Neural cell (in vitro differentiated cells): ENCODE data around the gene KCNE1.
"Not testable (repeated sequence)": the region's sequence is repeated elsewhere in the genome, so short reads cannot be mapped to it uniquely, and the experiment has no call there.

Experiments
- EP300 ChIP-seq: fragments of 450-650 bp; conservative IDR thresholded peaks from 2 replicates; pipeline ENCODE4 v1.6.1; 2014; ENCODE audit warnings: antibody characterized with exemption, mild to moderate bottlenecking, moderate library complexity; ENCODE audit not compliant: poor library complexity, severe bottlenecking
- EZH2 ChIP-seq: fragments of 200-600, 300-800 bp; shearing (Covaris generic), sonication (generic); IDR thresholded peaks from 2 replicates; pipeline ENCODE4 v1.6.1; 2014; ENCODE audit warnings: antibody characterized with exemption, low read length, borderline replicate concordance, mild to moderate bottlenecking; ENCODE audit not compliant: insufficient read depth, poor library complexity, severe bottlenecking
- MXI1 ChIP-seq: fragments of 450-650 bp; conservative IDR thresholded peaks from 2 replicates; pipeline ENCODE4 v1.6.1; 2014; ENCODE audit warnings: antibody characterized with exemption, mild to moderate bottlenecking; ENCODE audit not compliant: poor library complexity, severe bottlenecking
- POLR2AphosphoS5 ChIP-seq: IDR thresholded peaks from 2 replicates; pipeline ENCODE4 v1.6.1; 2012
- RAD21 ChIP-seq: fragments of 450-650 bp; conservative IDR thresholded peaks from 2 replicates; pipeline ENCODE4 v1.6.1; 2014; ENCODE audit warnings: antibody characterized with exemption, mild to moderate bottlenecking, moderate library complexity
- SMC3 ChIP-seq: fragments of 450-650 bp; conservative IDR thresholded peaks from 2 replicates; pipeline ENCODE4 v1.6.1; 2014; ENCODE audit warnings: antibody characterized with exemption, mild to moderate bottlenecking, moderate library complexity; ENCODE audit not compliant: poor library complexity
- TF ChIP-seq, protein P1 (sequence below): fragments of 450-650 bp; IDR thresholded peaks from 2 replicates; pipeline ENCODE4 v1.5.1; 2014; ENCODE audit warnings: antibody characterized with exemption, mild to moderate bottlenecking, moderate library complexity; ENCODE audit not compliant: poor library complexity, severe bottlenecking

DNA sequence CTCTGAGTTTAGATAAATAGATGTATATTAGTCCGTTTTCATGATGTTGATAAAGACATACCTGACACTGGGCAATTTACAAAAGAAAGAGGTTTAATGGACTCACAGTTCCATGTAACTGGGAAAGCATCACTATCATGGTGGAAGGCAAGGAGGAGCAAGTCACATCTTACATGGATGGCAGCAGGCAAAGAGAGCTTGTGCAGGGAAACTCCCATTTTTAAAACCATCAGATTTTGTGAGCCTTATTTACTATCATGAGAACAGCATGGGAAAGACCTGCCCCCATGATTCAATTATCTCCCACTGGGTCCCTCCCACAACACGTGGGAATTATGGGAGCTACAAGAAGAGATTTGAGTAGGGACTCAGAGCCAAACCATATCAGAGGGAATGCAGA lies 42.7 kb upstream of the KCNE1 start:
- TF ChIP-seq, protein P1, sequence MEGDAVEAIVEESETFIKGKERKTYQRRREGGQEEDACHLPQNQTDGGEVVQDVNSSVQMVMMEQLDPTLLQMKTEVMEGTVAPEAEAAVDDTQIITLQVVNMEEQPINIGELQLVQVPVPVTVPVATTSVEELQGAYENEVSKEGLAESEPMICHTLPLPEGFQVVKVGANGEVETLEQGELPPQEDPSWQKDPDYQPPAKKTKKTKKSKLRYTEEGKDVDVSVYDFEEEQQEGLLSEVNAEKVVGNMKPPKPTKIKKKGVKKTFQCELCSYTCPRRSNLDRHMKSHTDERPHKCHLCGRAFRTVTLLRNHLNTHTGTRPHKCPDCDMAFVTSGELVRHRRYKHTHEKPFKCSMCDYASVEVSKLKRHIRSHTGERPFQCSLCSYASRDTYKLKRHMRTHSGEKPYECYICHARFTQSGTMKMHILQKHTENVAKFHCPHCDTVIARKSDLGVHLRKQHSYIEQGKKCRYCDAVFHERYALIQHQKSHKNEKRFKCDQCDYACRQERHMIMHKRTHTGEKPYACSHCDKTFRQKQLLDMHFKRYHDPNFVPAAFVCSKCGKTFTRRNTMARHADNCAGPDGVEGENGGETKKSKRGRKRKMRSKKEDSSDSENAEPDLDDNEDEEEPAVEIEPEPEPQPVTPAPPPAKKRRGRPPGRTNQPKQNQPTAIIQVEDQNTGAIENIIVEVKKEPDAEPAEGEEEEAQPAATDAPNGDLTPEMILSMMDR = not testable (repeated sequence)
- TF ChIP-seq EP300, MXI1, POLR2AphosphoS5, RAD21, SMC3, EZH2: not testable (repeated sequence)
